Peyer's patch (tissue), 4 donors: Measurements from ENCODE around the gene RPL18A. TPM values are rescaled to one million over a fixed set of nuclear protein-coding genes. Genes with fewer than 3 reads are reported as not detected.

Experiments used
- DNase-seq, 3 donors: peaks; one replicate each; pipeline ENCODE4 v3.0.0-alpha.2; 2017 to 2019
- H3K27ac ChIP-seq, 4 donors: fragments of 200-600 bp; sonication (generic); one replicate each; pipeline ENCODE4 v1.5.1; 2016 to 2019
- H3K27me3 ChIP-seq, 2 donors: fragments of 200-600 bp; sonication (generic); one replicate each; pipeline ENCODE4 v1.5.1; 2019
- H3K36me3 ChIP-seq, 3 donors: fragments of 200-600 bp; sonication (generic); one replicate each; pipeline ENCODE4 v1.5.1; 2016 to 2019
- H3K4me1 ChIP-seq, 4 donors: fragments of 200-600 bp; sonication (generic); one replicate each; pipeline ENCODE4 v1.5.1; 2016 to 2019
- H3K4me3 ChIP-seq, 4 donors: fragments of 200-600 bp; sonication (generic); 1 replicate in 3 of 4; 2 replicates in 1 of 4; pipeline ENCODE4 v1.5.1; 2016 to 2019; ENCODE audit warnings: mild to moderate bottlenecking in 1 of 4
- H3K9me3 ChIP-seq, 4 donors: fragments of 200-600 bp; sonication (generic); one replicate each; pipeline ENCODE4 v1.5.1; 2016 to 2019; ENCODE audit warnings: mild to moderate bottlenecking in 1 of 4
- CTCF ChIP-seq, 6 experiments: fragments of 450-650 bp in 4 of 6; fragments of 200-600 bp in 2 of 6; sonication (generic) in 1 of 6; IDR thresholded peaks; one replicate each; pipeline ENCODE4 v1.5.1; 2017 to 2019; ENCODE audit warnings: antibody characterized with exemption in 6 of 6, mild to moderate bottlenecking in 3 of 6, moderate library complexity in 1 of 6
- POLR2A ChIP-seq, 2 donors: fragments of 450-650 bp; IDR thresholded peaks; one replicate each; pipeline ENCODE4 v1.5.1; 2017; ENCODE audit warnings: antibody characterized with exemption in 2 of 2, mild to moderate bottlenecking in 2 of 2, moderate library complexity in 2 of 2
- total RNA-seq, 4 donors: library from RNA; depleted of rRNA; stranded (reverse); fragments of >200 nt; gene quantifications; one replicate each; pipeline ENCODE4 v1.1.0, GENCODE V29; 2016

RPL18A gene
- total RNA-seq, 4 donors from 2014 or later: 456 to 824 (median 599) TPM

GRCh38 chr19:17854061-17854460 is 5.6 kb upstream of the RPL18A start:
- no peak for DNase-seq
- Histone ChIP-seq H3K27me3 (no peaks in the 10 kb centered on the region), H3K36me3 (no peaks in the 10 kb centered on the region), H3K27ac (no peak overlapping the region), H3K4me3 (no peak overlapping the region), H3K9me3 (no peaks in the 10 kb centered on the region), H3K4me1 (no peaks in the 10 kb centered on the region)
- TF ChIP-seq CTCF (IDR thresholded peaks at IDR 0.05) (no peak), POLR2A (IDR thresholded peaks at IDR 0.05) (no peak)

- H3K9me3 ChIP-seq: no peaks in the 10 kb centered on the region
- H3K36me3 ChIP-seq: no peaks in the 10 kb centered on the region
- H3K27me3 ChIP-seq: no peaks in the 10 kb centered on the region
- peaks cover 0 to 4% (median under 1%) of the 10 kb centered on the region in 4 donors for H3K4me1 ChIP-seq
- H3K4me3 ChIP-seq: no peak overlapping the region
- peak; percentile 88 to 95 (median 93) for DNase-seq
- no peak overlapping the region for H3K27ac ChIP-seq
- TF ChIP-seq CTCF (IDR thresholded peaks at IDR 0.05): peak; percentile 94 to 99 (median 96)
- TF ChIP-seq POLR2A (IDR thresholded peaks at IDR 0.05): no peak
These were observed 4.2 kb upstream of the RPL18A start for GRCh38 chr19:17855280-17856152.

- no peak for DNase-seq
- Histone ChIP-seq H3K9me3 (no peaks in the 10 kb centered on the region), H3K4me3 (peak overlapping the region; percentile 74 to 100 (median 88)), H3K27ac (peak overlapping the region; percentile 78 to 97 (median 85)), H3K4me1 (peaks cover 0 to 29% (median 14%) of the 10 kb centered on the region in 4 donors), H3K27me3 (no peaks in the 10 kb centered on the region), H3K36me3 (peaks cover 0 to 36% (median 0%) of the 10 kb centered on the region in 3 donors)
- TF ChIP-seq CTCF (IDR thresholded peaks at IDR 0.05) (no peak), POLR2A (IDR thresholded peaks at IDR 0.05) (no peak)
These were observed 752 bp downstream of the RPL18A start for GRCh38 chr19:17860331-17860992.

GRCh38 chr19:17860993-17861360 is 1.3 kb downstream of the RPL18A start:
- peak overlapping the region; percentile 74 to 100 (median 88) for H3K4me3 ChIP-seq
- no peak for DNase-seq
- peak overlapping the region in 2 of 4 donors; percentile 78 to 97 for H3K27ac ChIP-seq
- peaks cover 0 to 36% (median 0%) of the 10 kb centered on the region in 3 donors for H3K36me3 ChIP-seq
- TF ChIP-seq POLR2A (IDR thresholded peaks at IDR 0.05): no peak
- TF ChIP-seq CTCF (IDR thresholded peaks at IDR 0.05): no peak
- no peaks in the 10 kb centered on the region for H3K27me3 ChIP-seq
- H3K4me1 ChIP-seq: peaks cover 0 to 31% (median 14%) of the 10 kb centered on the region in 4 donors
- no peaks in the 10 kb centered on the region for H3K9me3 ChIP-seq

GRCh38 chr19:17861542-17862402 is 2.1 kb downstream of the RPL18A start:
- Histone ChIP-seq H3K27ac (peak overlapping the region in 1 of 4 donors; percentile 25), H3K27me3 (no peaks in the 10 kb centered on the region), H3K9me3 (no peaks in the 10 kb centered on the region), H3K4me1 (peaks cover 0 to 31% (median 14%) of the 10 kb centered on the region in 4 donors), H3K4me3 (peak overlapping the region in 1 of 4 donors; percentile 100), H3K36me3 (peaks cover 0 to 36% (median 0%) of the 10 kb centered on the region in 3 donors)
- DNase-seq: no peak
- TF ChIP-seq POLR2A (IDR thresholded peaks at IDR 0.05): no peak
- no peak for TF ChIP-seq CTCF (IDR thresholded peaks at IDR 0.05)
